ENCODE data around the gene TRAT1.

DNA sequence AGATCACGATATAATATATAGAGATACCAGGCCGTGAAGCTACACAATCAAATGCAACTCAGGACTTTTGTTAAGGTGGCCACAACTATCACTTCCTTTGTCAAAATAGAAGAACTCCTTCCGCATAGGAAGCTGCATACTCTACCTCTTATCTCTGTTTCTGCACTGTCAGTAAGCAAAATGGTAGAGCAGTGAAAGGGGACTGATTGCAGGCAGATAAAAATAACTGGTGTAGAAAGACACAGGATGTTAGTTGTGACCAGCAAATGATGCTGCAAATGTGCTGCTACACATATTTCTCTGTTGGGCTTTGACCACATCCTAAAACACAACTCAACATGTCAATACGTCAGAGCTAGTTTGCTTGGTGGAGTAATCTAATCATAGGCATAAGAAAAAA is 16.3 kb upstream of the TRAT1 start:
- TF ChIP-seq POLR2AphosphoS5 (IDR thresholded peaks at IDR 0.05; ENCODE audit: low read depth, low read length) (no peak), SIN3A (IDR thresholded peaks at IDR 0.05; ENCODE audit: borderline replicate concordance, insufficient read depth, low read length) (no peak)
- TF ChIP-seq, protein P1, sequence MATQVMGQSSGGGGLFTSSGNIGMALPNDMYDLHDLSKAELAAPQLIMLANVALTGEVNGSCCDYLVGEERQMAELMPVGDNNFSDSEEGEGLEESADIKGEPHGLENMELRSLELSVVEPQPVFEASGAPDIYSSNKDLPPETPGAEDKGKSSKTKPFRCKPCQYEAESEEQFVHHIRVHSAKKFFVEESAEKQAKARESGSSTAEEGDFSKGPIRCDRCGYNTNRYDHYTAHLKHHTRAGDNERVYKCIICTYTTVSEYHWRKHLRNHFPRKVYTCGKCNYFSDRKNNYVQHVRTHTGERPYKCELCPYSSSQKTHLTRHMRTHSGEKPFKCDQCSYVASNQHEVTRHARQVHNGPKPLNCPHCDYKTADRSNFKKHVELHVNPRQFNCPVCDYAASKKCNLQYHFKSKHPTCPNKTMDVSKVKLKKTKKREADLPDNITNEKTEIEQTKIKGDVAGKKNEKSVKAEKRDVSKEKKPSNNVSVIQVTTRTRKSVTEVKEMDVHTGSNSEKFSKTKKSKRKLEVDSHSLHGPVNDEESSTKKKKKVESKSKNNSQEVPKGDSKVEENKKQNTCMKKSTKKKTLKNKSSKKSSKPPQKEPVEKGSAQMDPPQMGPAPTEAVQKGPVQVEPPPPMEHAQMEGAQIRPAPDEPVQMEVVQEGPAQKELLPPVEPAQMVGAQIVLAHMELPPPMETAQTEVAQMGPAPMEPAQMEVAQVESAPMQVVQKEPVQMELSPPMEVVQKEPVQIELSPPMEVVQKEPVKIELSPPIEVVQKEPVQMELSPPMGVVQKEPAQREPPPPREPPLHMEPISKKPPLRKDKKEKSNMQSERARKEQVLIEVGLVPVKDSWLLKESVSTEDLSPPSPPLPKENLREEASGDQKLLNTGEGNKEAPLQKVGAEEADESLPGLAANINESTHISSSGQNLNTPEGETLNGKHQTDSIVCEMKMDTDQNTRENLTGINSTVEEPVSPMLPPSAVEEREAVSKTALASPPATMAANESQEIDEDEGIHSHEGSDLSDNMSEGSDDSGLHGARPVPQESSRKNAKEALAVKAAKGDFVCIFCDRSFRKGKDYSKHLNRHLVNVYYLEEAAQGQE (IDR thresholded peaks at IDR 0.05; ENCODE audit: insufficient read depth in 1 of 2, low read depth in 2 of 2, low read length in 2 of 2) = no peak

Data from PFSK-1 (cell line).